Measurements from ENCODE around the gene SETBP1.

The SETBP1 gene

DNA sequence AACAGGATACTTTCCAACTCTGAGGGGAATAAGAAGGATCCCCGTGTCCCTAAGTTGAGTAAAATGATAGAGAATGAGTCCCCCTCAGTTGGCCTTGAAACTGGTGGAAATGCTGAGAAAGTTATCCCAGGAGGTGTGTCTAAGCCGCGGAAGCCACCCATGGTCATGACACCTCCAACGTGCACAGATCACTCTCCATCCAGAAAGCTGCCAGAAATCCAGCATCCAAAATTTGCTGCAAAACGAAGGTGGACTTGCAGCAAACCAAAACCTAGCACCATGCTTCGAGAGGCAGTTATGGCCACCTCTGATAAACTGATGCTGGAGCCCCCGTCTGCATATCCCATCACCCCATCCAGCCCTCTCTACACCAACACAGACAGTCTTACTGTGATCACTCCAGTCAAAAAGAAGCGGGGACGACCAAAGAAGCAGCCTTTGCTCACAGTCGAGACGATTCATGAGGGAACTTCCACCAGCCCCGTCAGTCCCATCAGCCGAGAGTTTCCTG lies 270.1 kb downstream of the SETBP1 start:
- no peak for DNase-seq

GRCh38 chr18:44951748-44952147 lies 271.1 kb downstream of the SETBP1 start:
- DNase-seq = no peak

GRCh38 chr18:44954257-44954656 lies 273.6 kb downstream of the SETBP1 start:
- no peak for DNase-seq

DNA sequence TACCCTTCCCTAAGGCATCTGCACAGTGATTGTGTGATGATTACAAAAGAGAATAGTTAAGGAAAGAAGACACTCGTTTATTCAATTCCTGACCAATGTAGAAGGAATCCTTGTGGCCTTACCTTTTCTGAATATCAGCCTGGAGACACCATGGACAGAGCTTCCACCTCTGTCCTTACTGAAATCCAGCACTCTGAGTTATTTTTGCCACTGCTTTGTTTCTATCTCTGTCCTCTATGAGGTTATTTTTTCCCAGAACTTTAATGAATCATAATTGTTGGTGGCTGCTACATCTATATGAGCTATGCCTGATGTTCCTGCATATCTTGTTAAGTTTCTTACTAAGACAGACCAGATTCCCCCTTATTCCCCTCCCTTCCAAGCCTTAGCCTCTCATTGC lies 275.1 kb downstream of the SETBP1 start:
- DNase-seq = no peak

GRCh38 chr18:44957025-44957424 lies 276.3 kb downstream of the SETBP1 start:
- DNase-seq = no peak

DNA sequence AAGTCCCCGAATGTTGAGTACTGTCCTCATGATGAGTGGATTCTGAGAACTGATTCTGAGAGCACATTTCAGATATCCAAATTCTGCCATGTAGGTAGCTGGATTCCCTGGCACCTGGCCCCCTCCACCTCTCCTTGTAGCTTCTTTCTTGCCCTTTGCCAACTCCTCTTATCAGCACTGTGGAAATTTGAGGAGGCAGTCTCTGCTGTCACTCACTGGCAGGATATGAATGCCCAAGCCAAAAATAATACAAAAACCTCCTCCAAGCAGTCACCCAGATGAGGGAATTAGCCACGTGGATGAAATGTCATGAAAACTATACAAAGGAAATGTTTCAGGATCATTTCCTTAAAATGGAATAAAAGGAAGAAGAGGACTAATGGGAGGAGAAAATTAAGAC lies 276.8 kb downstream of the SETBP1 start:
- DNase-seq = no peak

- DNase-seq = no peak
These were observed 277.4 kb downstream of the SETBP1 start for GRCh38 chr18:44958040-44958439.

DNA sequence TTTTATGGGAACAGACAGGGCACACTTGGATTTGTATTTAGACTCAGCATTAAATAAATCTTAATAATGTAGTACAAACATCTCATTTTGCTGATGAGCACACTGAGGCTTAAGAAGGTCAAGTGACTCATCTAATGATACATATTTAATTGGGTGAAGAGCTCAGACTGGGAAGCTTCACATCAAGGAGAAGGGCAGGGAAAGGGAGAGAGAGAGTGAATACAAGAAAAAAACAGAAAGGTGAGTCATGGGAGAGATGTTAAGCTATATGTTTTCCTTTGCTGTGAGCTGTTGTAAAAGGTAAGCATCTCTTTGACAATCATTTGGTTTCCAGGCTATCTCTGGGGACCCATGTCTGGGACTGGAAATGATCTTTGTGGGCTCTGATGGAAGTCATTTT lies 277.8 kb downstream of the SETBP1 start:
- DNase-seq = no peak

DNA sequence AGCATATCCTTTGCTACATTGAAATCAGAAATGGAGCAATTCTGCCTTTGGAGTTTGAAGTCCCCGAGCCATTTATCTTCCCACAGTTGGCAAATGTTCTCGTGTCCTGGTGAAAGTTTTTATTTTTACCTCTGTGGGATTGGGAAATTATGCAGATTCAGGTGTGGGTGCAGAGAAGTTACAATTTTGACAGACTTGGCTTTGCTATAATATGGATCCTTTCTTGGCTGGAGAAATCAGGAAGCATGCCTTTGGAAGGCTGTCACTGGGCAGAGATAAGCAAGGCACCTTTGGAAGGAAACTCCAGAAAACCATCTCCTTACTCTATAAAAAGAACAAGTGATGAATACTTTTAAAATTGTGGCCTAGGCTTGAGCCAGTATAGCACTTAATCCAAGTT lies 278.3 kb downstream of the SETBP1 start:
- no peak for DNase-seq

- DNase-seq = no peak
These were observed 279.9 kb downstream of the SETBP1 start for GRCh38 chr18:44960580-44960979.

- no peak for DNase-seq
These were observed 280.8 kb downstream of the SETBP1 start for GRCh38 chr18:44961288-44961995.

DNA sequence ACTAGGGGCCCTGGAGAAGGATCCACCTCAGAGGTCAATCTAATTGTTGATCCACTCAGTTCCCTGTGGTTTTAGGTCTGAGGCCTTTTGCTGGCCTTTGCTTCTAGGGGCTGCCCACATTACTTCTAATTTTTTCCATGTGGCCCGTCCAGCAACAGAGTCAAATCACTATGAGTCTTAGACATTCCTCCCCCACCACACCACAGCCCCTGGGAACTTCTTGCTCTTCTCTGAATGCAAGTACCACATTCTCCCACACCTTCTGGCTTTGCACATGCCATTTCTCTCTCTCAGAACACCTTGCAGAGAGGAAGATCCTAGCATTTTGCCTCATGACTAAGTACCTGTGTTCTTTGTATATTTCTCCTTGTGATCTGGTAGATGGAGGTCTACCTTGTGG lies 286.9 kb downstream of the SETBP1 start:
- no peak for DNase-seq

GRCh38 chr18:44968336-44968735 lies 287.6 kb downstream of the SETBP1 start:
- DNase-seq = no peak

DNA sequence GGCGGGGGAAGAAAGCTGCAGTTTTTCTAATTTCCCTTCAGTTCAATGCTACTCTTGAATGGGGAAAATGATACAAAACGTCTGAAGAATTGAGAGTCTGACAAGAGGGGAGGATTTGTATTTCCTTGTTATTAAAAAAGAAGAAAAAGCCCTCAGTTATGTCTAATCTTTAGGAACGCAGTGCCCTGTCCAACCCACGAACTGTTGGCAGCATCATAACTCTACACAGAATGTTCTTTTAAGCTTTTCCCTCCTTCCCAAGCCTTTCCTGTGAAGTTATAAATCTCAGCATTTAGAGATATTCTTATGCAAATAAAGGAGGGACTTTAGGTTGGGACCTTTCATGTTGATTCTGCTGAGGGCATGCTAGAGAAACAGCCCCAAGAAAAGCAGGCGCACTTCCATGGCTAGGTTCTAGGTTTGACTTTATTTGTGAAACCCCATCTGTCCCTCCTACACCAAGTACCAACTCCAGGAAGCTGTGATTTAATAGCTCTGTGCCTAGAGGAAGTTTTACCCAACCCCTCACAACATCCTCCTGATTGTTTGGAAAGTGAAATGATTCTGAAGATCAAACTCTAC lies 288.6 kb downstream of the SETBP1 start:
- no peak for DNase-seq

GRCh38 chr18:44973282-44973681 lies 292.6 kb downstream of the SETBP1 start:
- no peak for DNase-seq

GRCh38 chr18:44974174-44974573 lies 293.5 kb downstream of the SETBP1 start:
- DNase-seq = no peak

DNA sequence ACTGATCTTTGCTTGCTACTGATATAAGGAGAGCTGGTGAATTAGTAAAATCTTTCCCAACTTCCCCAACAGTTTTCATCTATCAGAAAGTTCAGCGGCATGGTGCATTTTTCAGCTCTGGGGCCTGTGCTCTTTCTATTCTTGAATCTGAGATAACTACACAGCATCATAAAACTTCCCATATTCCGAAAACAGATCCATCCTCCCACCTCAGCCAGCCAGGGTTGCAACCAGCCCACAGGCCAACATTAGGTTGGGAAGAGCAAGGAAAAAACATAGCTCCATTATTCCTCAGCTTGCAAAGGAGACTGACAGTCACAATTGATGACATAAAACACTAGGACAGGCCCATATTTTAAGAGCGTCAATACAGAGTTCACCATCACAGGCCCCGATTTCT lies 297.2 kb downstream of the SETBP1 start:
- no peak for DNase-seq

GRCh38 chr18:44979748-44980147 lies 299.1 kb downstream of the SETBP1 start:
- no peak for DNase-seq

GRCh38 chr18:44981121-44981520 lies 300.4 kb downstream of the SETBP1 start:
- DNase-seq = no peak

DNA sequence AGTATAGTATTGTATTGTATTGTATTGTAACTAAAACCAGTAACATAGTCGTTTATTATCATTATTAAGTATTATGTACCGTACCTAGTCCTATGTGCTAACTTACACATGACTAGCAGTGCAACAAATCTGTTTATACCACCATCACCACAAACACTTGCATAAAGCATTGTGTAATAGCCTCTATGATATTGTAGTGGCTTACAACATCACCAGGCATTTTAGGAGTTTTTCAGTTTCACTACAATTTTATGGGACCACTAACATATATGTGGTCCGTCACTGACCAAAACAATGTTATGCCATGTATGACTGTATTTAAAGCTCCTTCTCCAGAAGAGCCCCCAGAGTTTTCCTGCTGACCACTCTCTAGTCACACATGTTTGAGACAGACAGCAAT lies 306.2 kb downstream of the SETBP1 start:
- DNase-seq = no peak

DNA sequence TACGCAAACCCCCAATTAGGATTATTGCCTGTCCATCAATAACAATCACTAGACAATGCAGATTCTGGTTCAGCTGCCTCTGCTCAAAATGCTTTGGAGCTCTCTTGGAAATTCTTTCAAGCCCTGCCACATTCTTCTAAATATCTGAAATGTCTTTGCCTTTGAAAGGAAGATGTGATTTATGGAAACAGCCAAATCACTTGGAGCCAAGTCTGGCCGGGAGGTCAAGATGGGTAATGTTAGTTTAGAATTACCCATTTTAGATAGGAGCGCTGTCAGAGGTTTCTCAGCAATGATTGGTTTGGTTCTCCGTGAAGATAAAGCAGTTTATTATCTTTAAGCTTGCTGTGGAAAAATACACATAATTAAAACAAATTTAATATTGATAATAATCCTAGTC lies 306.7 kb downstream of the SETBP1 start:
- no peak for DNase-seq

DNA sequence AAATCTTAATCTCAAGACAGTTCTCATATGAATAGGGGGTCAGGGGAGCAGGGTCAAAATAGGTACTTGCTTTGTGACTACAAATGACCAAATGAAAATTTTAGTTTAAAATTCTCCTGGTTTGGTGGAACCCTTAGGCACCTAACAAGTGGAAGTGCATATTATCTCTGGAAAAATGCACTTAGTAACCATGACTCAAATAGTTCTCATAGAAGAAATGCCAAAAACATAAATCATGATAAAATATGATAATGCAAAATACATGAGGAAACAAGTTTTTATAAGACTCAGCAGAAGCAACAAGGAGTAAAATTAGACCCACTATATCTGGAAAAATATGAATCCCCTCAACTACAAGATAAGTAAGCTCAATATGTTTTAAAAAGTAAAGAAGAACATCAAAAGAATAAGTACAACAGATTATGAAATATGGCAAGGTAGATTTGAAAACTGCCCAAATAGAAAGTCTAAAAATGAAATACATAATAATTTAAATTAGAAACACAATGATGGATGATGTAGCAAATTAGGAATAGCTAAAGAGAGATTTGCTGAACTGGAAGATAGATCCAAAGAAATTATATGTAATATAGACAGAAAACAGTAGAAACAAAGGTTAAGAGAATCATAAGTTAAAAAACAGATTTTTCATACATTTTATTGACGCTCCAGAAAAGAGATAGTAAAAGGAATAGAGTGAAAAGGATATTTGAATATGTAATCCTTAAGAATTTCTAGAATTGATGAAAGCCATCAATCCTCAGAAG lies 308.3 kb downstream of the SETBP1 start:
- DNase-seq = no peak

DNA sequence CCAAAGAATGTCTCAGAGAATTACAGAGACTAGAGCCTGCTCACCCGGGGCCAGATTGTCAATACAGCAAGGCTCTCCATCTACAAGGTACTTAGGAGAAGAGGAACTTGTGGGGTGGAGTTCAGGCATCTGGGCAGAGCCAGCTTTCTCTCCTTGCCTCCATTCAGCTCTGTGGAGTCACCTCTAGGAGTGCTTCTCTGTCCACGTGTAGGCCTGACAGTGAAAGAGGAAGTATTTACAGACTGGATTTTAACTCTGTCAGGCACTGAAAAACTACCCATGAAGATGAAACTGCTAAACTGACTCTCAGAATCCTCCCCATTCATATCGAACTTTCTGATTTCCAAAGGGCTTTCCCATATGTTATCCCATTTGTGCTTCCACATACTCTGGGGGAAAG lies 315.6 kb downstream of the SETBP1 start:
- DNase-seq = no peak

GRCh38 chr18:44997174-44997573 lies 316.5 kb downstream of the SETBP1 start:
- no peak for DNase-seq

Measured in NCI-H1694 (cell line).